Left lung (tissue), 10 donors: ENCODE measurements around the gene PABPC1L. TPM values are rescaled to one million over a fixed set of nuclear protein-coding genes. Genes with fewer than 3 reads are reported as not detected.
"Not testable (repeated sequence)": the region's sequence is repeated elsewhere in the genome, so short reads cannot be mapped to it uniquely, and the experiment has no call there.

Experiments used
- ATAC-seq: fragments of 200-7000 bp; cut with Tn5 transposase; one replicate; pipeline ENCODE4 v1.9.1; 2020; ENCODE audit warnings: moderate library complexity
- DNase-seq, 4 donors: peaks; one replicate each; pipeline ENCODE4 v3.0.0-alpha.2; 2013 to 2020
- H3K27ac ChIP-seq, 2 donors: fragments of 200-600 bp; sonication (generic) in 1 of 2; one replicate each; pipeline versions ENCODE4 v1.5.0 to v1.8.0; 2020 to 2021
- H3K27me3 ChIP-seq, 2 donors: fragments of 200-600 bp; sonication (generic) in 1 of 2; one replicate each; pipeline versions ENCODE4 v1.5.0 to v1.8.0; 2020 to 2021
- H3K36me3 ChIP-seq, 2 donors: fragments of 200-600 bp; sonication (generic) in 1 of 2; one replicate each; pipeline versions ENCODE4 v1.5.0 to v1.8.0; 2020 to 2021
- H3K4me1 ChIP-seq, 2 donors: fragments of 200-600 bp; one replicate each; pipeline ENCODE4 v1.8.0; 2021
- H3K4me3 ChIP-seq, 2 donors: fragments of 200-600 bp; sonication (generic) in 1 of 2; one replicate each; pipeline versions ENCODE4 v1.5.0 to v1.8.0; 2020 to 2021; ENCODE audit warnings: mild to moderate bottlenecking in 1 of 2
- H3K9me3 ChIP-seq, 2 donors: fragments of 200-600 bp; sonication (generic) in 1 of 2; one replicate each; pipeline versions ENCODE4 v1.5.0 to v1.8.0; 2020 to 2021
- CTCF ChIP-seq, 2 donors: fragments of 200-600 bp; sonication (generic) in 1 of 2; IDR thresholded peaks; one replicate each; pipeline versions ENCODE4 v1.5.0 to v1.8.0; 2021; ENCODE audit warnings: antibody characterized with exemption in 2 of 2
- intact Hi-C, 2 donors: fragments of 100-400 bp; cut with DNase I; formaldehyde crosslinking; loops; one replicate each; pipeline versions ENCODE4 v1.11.2 to v1.14.2; 2022
- polyA plus RNA-seq, 6 donors: library from polyadenylated mRNA; unstranded; fragments of 120-200 nt; gene quantifications; one replicate each; pipeline ENCODE4 v1.2.1, GENCODE V29; 2013; ENCODE audit not compliant: insufficient read length in 6 of 6
- total RNA-seq, 2 donors: library from RNA; stranded (reverse); fragmentation: NEBNext Ultra II Directional; extraction: Animal tissue kit (Norgen Biotek cat#: 25700); gene quantifications; one replicate each; pipeline ENCODE4 v1.2.1, GENCODE V29; 2021
- donor health status: DM: no; HTN: yes; CAD: no.
- donor health status: DM: no; HTN: no; CAD: no.

PABPC1L gene
- total and polyA plus RNA-seq, 8 donors = 41.2 to 116 (median 88.5) TPM

GRCh38 chr20:44866703-44867335 lies 43.0 kb upstream of the PABPC1L start:
- no peaks in the 10 kb centered on the region for H3K9me3 ChIP-seq
- no peak overlapping the region for H3K4me3 ChIP-seq
- H3K27ac ChIP-seq = no peak overlapping the region
- ATAC-seq (peak; percentile 19), DNase-seq (no peak)
- H3K36me3 ChIP-seq = no peaks in the 10 kb centered on the region
- H3K4me1 ChIP-seq = peaks cover 0 to 7% of the 10 kb centered on the region in 2 donors
- intact Hi-C loops = loop anchor here in 1 of 2 donors (5.0 kb wide), 2 partner anchors 115 to 185 kb away; no protein-coding TSS in a partner anchor
- no peaks in the 10 kb centered on the region for H3K27me3 ChIP-seq
- no peak for TF ChIP-seq CTCF (IDR thresholded peaks at IDR 0.05)

GRCh38 chr20:44869471-44869870 lies 40.4 kb upstream of the PABPC1L start:
- H3K36me3 ChIP-seq = no peaks in the 10 kb centered on the region
- ATAC-seq (no peak), DNase-seq (no peak)
- no peak overlapping the region for H3K4me3 ChIP-seq
- H3K4me1 ChIP-seq = peaks cover 0 to 7% of the 10 kb centered on the region in 2 donors
- intact Hi-C loops = loop anchor here in 1 of 2 donors (5.0 kb wide), 2 partner anchors 117 to 187 kb away; no protein-coding TSS in a partner anchor
- no peaks in the 10 kb centered on the region for H3K27me3 ChIP-seq
- TF ChIP-seq CTCF (IDR thresholded peaks at IDR 0.05) = no peak
- no peaks in the 10 kb centered on the region for H3K9me3 ChIP-seq
- H3K27ac ChIP-seq = no peak overlapping the region

GRCh38 chr20:44882360-44882759 lies 27.5 kb upstream of the PABPC1L start:
- ATAC-seq, H3K36me3 ChIP-seq, H3K9me3 ChIP-seq, H3K4me3 ChIP-seq, DNase-seq, intact Hi-C loops, H3K27me3 ChIP-seq, H3K27ac ChIP-seq: not testable (repeated sequence)
- H3K4me1 ChIP-seq = peaks cover 7 to 17% of the 10 kb centered on the region in 2 donors

GRCh38 chr20:44883214-44883902 lies 26.5 kb upstream of the PABPC1L start:
- DNase-seq (no peak), ATAC-seq (no peak)
- Histone ChIP-seq H3K36me3 (no peaks in the 10 kb centered on the region), H3K4me1 (peaks cover 16 to 27% of the 10 kb centered on the region in 2 donors), H3K4me3 (no peak overlapping the region), H3K9me3 (no peaks in the 10 kb centered on the region), H3K27ac (no peak overlapping the region), H3K27me3 (no peaks in the 10 kb centered on the region)
- intact Hi-C loops = no loop called here
- no peak for TF ChIP-seq CTCF (IDR thresholded peaks at IDR 0.05)

GRCh38 chr20:44884907-44885391 lies 24.9 kb upstream of the PABPC1L start:
- H3K27me3 ChIP-seq = no peaks in the 10 kb centered on the region
- DNase-seq (no peak), ATAC-seq (peak; percentile 0)
- no peaks in the 10 kb centered on the region for H3K9me3 ChIP-seq
- H3K4me1 ChIP-seq = peaks cover 19 to 43% of the 10 kb centered on the region in 2 donors
- no peaks in the 10 kb centered on the region for H3K36me3 ChIP-seq
- TF ChIP-seq CTCF (IDR thresholded peaks at IDR 0.05) = no peak
- peak overlapping the region; percentile 96 to 100 for H3K4me3 ChIP-seq
- intact Hi-C loops = no loop called here
- peak overlapping the region in 1 of 2 donors; percentile 100 for H3K27ac ChIP-seq
